K562 (cell line): ENCODE measurements around the gene NCAPD2.

Source experiments
- BACH1 ChIP-seq: fragments of 200-800 bp; sonication (Bioruptor generic); IDR thresholded peaks from 2 replicates; pipeline ENCODE4 v1.6.1; 2016; ENCODE audit warnings: missing genetic modification characterization, missing compliant biosample characterization
- ESRRB ChIP-seq: fragments of 250-450 bp; sonication (Bioruptor Pico); IDR thresholded peaks from 2 replicates; pipeline ENCODE4 v1.5.0; 2020; ENCODE audit warnings: mild to moderate bottlenecking, moderate library complexity, borderline replicate concordance
- ETV6 ChIP-seq, 3 experiments: fragments of 150-350 bp in 1 of 3; sonication (generic) in 1 of 3; formaldehyde crosslinking in 1 of 3; IDR thresholded peaks; 2 replicates each; pipeline versions ENCODE4 v1.6.1 to v1.8.0; 2014 to 2022; ENCODE audit warnings: borderline replicate concordance in 2 of 3, low read depth in 2 of 3, antibody characterized with exemption in 1 of 3, low read length in 1 of 3, mild to moderate bottlenecking in 1 of 3, missing genetic modification reagents in 1 of 3
- FOXK2 ChIP-seq, 2 experiments: fragments of 450-650 bp; IDR thresholded peaks in 1 of 2; conservative IDR thresholded peaks in 1 of 2; 2 replicates each; pipeline ENCODE4 v1.6.1; 2016; ENCODE audit warnings: low read depth in 2 of 2, mild to moderate bottlenecking in 1 of 2
- JUND ChIP-seq, 2 experiments: IDR thresholded peaks; 2 replicates in 1 of 2; 3 replicates in 1 of 2; pipeline ENCODE4 v1.6.1; 2011; ENCODE audit warnings: borderline replicate concordance in 2 of 2, low read depth in 2 of 2, low read length in 2 of 2, improper control_type of control experiment in 1 of 2, missing biosample characterization in 1 of 2, missing genetic modification characterization in 1 of 2, missing genetic modification reagents in 1 of 2
- MAFF ChIP-seq: IDR thresholded peaks from 2 replicates; pipeline ENCODE4 v1.6.1; 2012; ENCODE audit warnings: low read length, improper control_type of control experiment
- NFIC ChIP-seq: fragments of 450-650 bp; IDR thresholded peaks from 2 replicates; pipeline ENCODE4 v1.6.1; 2017; ENCODE audit warnings: mild to moderate bottlenecking, inconsistent platforms
- NR2C2 ChIP-seq, 2 experiments: fragments of 200-800 bp in 1 of 2; sonication (Bioruptor generic) in 1 of 2; sonication (generic) in 1 of 2; formaldehyde crosslinking in 1 of 2; IDR thresholded peaks; 2 replicates each; pipeline versions ENCODE4 v1.6.1 to v1.8.0; 2016 to 2022; ENCODE audit warnings: mild to moderate bottlenecking in 1 of 2, missing compliant biosample characterization in 1 of 2, missing genetic modification characterization in 1 of 2, missing genetic modification reagents in 1 of 2
- PHF21A ChIP-seq: fragments of 450-650 bp; IDR thresholded peaks from 2 replicates; pipeline ENCODE4 v1.6.1; 2017; ENCODE audit warnings: low read depth, borderline replicate concordance
- RFX5 ChIP-seq: IDR thresholded peaks from 2 replicates; pipeline ENCODE4 v1.6.1; 2011; ENCODE audit warnings: low read depth, mild to moderate bottlenecking, improper control_type of control experiment, low read length
- SMARCC2 ChIP-seq: fragments of 450-650 bp; IDR thresholded peaks from 2 replicates; pipeline ENCODE4 v1.6.1; 2017; ENCODE audit warnings: antibody characterized with exemption, moderate library complexity, mild to moderate bottlenecking, low read depth
- ZNF174 ChIP-seq: fragments of 250-450 bp; sonication (Bioruptor Pico); IDR thresholded peaks from 2 replicates; pipeline ENCODE4 v1.4.0; 2020; ENCODE audit warnings: mild to moderate bottlenecking
- ZNF224 ChIP-seq: sonication (generic); formaldehyde crosslinking; IDR thresholded peaks from 2 replicates; pipeline ENCODE4 v1.8.0; 2022; ENCODE audit warnings: mild to moderate bottlenecking, missing genetic modification reagents
- TF ChIP-seq, protein P1 (sequence below), 3 experiments: IDR thresholded peaks in 2 of 3; conservative IDR thresholded peaks in 1 of 3; 2 replicates each; pipeline ENCODE4 v1.5.1; 2011 to 2012; ENCODE audit warnings: low read length in 3 of 3, mild to moderate bottlenecking in 3 of 3, control low read depth in 2 of 3, improper control_type of control experiment in 1 of 3, inconsistent platforms in 1 of 3, low read depth in 1 of 3, mixed read lengths in 1 of 3, moderate library complexity in 1 of 3; ENCODE audit not compliant: insufficient read depth in 2 of 3

DNA sequence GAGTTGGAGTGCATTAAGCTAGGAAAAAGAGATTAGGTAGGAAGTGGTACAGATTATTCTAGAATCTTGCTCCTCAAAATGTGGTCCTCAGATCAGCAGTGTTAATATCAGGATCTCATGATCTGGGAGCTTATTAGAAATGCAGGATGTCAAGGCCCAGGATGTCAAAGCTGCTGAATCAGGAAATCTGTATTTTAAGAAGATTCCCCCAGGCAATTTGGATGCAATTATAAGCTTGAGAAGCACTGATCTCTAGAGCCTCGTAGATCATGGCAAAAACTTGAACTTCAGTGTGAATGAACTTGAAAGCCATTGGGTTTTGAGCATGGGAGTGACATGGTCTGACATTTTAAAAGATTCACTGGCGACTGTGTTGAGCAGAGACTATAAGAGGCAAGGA lies 6.6 kb downstream of the NCAPD2 start:
- TF ChIP-seq ESRRB (CRISPR knock-in tag) (no peak), BACH1 (no peak), RFX5 (no peak), MAFF (no peak), ZNF174 (CRISPR knock-in tag) (no peak), JUND (IDR thresholded peaks at IDR 0.05; ENCODE audit: borderline replicate concordance, low read depth, low read length) (no peak), JUND (tag; IDR thresholded peaks at IDR 0.05; ENCODE audit: borderline replicate concordance, low read depth, low read length) (no peak), ETV6 (IDR thresholded peaks at IDR 0.05; ENCODE audit: borderline replicate concordance in 1 of 2, low read depth in 2 of 2, low read length in 1 of 2) (no peak), ETV6 (CRISPR knock-in tag; IDR thresholded peaks at IDR 0.05; ENCODE audit: borderline replicate concordance) (no peak), NR2C2 (CRISPR knock-in tag; IDR thresholded peaks at IDR 0.05) (no peak), NR2C2 (tag; IDR thresholded peaks at IDR 0.05) (no peak), FOXK2 (conservative IDR thresholded peaks at IDR 0.05 in 1 of 2, IDR thresholded peaks at IDR 0.05 in 1 of 2; ENCODE audit: low read depth in 2 of 2) (no peak), PHF21A (no peak), ZNF224 (no peak), NFIC (no peak), SMARCC2 (no peak)
- TF ChIP-seq, protein P1, sequence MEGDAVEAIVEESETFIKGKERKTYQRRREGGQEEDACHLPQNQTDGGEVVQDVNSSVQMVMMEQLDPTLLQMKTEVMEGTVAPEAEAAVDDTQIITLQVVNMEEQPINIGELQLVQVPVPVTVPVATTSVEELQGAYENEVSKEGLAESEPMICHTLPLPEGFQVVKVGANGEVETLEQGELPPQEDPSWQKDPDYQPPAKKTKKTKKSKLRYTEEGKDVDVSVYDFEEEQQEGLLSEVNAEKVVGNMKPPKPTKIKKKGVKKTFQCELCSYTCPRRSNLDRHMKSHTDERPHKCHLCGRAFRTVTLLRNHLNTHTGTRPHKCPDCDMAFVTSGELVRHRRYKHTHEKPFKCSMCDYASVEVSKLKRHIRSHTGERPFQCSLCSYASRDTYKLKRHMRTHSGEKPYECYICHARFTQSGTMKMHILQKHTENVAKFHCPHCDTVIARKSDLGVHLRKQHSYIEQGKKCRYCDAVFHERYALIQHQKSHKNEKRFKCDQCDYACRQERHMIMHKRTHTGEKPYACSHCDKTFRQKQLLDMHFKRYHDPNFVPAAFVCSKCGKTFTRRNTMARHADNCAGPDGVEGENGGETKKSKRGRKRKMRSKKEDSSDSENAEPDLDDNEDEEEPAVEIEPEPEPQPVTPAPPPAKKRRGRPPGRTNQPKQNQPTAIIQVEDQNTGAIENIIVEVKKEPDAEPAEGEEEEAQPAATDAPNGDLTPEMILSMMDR (IDR thresholded peaks at IDR 0.05 in 2 of 3, conservative IDR thresholded peaks at IDR 0.05 in 1 of 3; ENCODE audit: insufficient read depth in 2 of 3, low read depth in 1 of 3, low read length in 3 of 3): no peak
